GM06990 (cell line): ENCODE results near the gene EXOG.

Experiments used
- DNase-seq: peaks from one replicate; pipeline ENCODE4 v3.0.0-alpha.2; 2011; ENCODE audit not compliant: insufficient read length; ENCODE audit errors: extremely low read depth
- H3K27me3 ChIP-seq: replicated peaks from 2 replicates; pipeline ENCODE4 v1.6.0; 2011; ENCODE audit warnings: low read length; ENCODE audit not compliant: control insufficient read depth, insufficient read depth
- H3K36me3 ChIP-seq: 2 replicates; pipeline ENCODE4 v1.5.1; 2011; ENCODE audit warnings: low read length; ENCODE audit not compliant: control insufficient read depth, insufficient read depth
- H3K4me3 ChIP-seq: replicated peaks from 2 replicates; pipeline ENCODE4 v1.5.1; 2011; ENCODE audit warnings: low read depth, mild to moderate bottlenecking, control low read depth, low read length
- TF ChIP-seq, protein P1 (sequence below): IDR thresholded peaks from 2 replicates; pipeline ENCODE4 v1.5.1; 2011; ENCODE audit warnings: low read length, control low read depth, mild to moderate bottlenecking, inconsistent platforms; ENCODE audit not compliant: insufficient read depth, poor library complexity, severe bottlenecking

The EXOG gene

DNA sequence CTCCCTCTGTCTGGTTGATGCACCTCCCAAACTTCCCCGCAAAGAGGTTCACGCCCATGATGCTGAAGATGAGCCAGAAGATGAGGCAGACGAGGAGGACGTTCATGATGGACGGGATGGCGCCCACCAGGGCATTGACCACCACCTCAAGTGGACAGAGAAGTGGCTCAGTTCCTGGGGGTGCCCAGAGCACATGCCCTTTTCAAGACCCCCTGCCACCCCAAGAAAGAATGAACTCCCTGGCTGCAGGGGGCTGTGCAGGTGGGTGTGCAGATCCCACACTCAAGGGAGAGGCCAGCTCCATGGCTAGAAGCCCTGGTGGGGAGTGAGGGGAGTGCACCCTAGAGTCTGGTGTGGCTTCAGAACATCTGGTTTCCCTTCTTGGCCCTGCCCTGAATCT is 64.1 kb downstream of the EXOG start:
- Histone ChIP-seq H3K36me3 (no peaks in the 10 kb centered on the region), H3K4me3 (no peak overlapping the region), H3K27me3 (0 out of 2 replicates have a peak, but pooled peaks cover 1% of the 10 kb centered on the region)
- TF ChIP-seq, protein P1, sequence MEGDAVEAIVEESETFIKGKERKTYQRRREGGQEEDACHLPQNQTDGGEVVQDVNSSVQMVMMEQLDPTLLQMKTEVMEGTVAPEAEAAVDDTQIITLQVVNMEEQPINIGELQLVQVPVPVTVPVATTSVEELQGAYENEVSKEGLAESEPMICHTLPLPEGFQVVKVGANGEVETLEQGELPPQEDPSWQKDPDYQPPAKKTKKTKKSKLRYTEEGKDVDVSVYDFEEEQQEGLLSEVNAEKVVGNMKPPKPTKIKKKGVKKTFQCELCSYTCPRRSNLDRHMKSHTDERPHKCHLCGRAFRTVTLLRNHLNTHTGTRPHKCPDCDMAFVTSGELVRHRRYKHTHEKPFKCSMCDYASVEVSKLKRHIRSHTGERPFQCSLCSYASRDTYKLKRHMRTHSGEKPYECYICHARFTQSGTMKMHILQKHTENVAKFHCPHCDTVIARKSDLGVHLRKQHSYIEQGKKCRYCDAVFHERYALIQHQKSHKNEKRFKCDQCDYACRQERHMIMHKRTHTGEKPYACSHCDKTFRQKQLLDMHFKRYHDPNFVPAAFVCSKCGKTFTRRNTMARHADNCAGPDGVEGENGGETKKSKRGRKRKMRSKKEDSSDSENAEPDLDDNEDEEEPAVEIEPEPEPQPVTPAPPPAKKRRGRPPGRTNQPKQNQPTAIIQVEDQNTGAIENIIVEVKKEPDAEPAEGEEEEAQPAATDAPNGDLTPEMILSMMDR = peak; percentile 8
- DNase-seq = no peak

DNA sequence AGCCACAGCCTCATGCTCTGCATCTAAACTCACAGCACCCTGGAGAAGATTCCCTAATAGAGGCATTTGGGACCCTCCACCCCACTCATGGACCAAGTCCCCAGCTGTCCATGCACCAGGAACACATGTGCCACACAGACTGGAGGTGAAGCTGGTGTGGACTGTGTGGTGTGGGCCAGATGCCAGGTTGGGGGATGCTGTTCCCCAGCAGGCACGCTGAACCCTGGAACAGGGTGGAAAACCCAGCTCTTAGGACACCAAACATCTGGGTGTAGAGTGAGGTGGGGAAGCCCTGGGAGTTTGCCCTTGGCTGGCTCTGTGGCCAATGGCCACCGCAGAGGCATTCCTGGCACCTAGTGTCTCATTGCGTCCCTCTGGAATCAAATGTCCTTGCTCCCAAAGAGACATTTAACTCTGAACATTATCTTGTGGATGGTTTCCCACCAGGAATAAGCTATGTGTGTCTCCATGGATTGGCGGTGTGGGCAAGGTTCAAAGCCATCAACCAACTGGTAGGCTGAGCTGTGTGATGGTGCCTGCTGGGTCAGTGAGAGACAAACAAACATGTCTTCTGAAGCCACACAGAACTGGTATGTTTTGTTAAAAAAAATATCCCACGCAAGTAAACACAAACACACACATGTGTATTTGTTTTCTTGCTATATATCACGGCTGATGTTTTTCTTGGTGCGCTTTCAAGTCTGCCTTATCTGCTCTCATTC is 65.0 kb downstream of the EXOG start:
- no peak for DNase-seq
- TF ChIP-seq, protein P1 = no peak
- Histone ChIP-seq H3K27me3 (0 out of 2 replicates have a peak, but pooled peaks cover 1% of the 10 kb centered on the region), H3K36me3 (no peaks in the 10 kb centered on the region), H3K4me3 (no peak overlapping the region)

DNA sequence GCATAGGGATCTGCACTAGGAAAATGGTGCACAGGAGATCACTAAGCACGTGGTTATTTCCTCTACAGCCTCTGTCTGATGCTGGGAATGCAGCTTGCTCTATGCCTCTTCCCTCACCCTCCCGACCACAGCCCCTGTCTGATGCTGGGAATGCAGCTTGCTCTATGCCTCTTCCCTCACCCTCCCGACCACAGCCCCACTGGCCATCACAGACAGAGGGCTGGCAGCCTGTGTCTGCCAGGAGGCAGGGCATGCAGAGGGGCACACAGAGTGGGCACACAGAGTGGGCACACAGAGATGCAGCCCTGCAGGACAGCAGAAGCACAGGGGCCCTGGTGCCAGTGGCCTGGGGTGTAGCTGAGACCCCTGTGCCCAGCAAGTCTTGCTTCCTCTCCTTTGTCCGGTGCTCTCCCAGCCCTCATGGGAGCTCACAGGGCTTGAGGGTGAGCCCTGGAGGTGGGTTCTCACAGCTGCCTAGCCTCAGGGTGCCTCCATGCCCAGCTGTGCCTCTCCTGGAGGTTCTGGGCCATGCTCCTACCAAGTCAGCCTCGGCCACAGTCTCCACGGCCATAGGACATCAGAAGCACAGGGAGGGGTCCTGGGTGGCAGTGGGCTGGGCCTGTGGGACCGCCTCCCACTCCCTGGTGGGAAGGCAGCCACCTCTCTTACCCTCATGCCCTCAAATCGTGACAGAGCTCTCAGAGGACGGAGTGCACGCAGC is 65.8 kb downstream of the EXOG start:
- TF ChIP-seq, protein P1 = no peak
- no peak overlapping the region for H3K4me3 ChIP-seq
- no peak for DNase-seq
- H3K36me3 ChIP-seq = no peaks in the 10 kb centered on the region
- H3K27me3 ChIP-seq = no peaks in the 10 kb centered on the region

DNA sequence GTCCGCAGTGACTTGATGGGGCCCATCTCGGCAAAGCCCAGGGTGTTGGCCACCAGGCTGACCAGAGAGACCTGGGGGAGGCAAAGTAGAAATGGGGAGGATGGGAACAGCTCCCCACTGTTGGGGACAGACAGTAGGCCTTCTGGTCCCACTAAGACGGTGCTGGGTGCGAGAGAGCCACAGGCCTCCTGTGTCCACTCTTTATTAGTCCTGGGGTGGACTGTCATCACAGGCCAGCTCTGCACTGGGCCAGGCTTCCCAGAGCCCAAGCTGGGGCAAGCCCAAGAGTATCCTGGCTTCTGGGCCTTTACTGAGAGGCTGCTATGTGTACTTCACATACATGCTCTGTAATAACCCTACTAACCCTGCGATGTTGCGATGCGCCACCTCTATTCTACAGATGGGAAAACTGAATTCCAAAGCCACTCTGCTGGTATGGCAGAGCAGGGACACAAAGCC is 66.4 kb downstream of the EXOG start:
- DNase-seq = no peak
- TF ChIP-seq, protein P1 = no peak
- H3K27me3 ChIP-seq = no peaks in the 10 kb centered on the region
- no peak overlapping the region for H3K4me3 ChIP-seq
- H3K36me3 ChIP-seq = no peaks in the 10 kb centered on the region

DNA sequence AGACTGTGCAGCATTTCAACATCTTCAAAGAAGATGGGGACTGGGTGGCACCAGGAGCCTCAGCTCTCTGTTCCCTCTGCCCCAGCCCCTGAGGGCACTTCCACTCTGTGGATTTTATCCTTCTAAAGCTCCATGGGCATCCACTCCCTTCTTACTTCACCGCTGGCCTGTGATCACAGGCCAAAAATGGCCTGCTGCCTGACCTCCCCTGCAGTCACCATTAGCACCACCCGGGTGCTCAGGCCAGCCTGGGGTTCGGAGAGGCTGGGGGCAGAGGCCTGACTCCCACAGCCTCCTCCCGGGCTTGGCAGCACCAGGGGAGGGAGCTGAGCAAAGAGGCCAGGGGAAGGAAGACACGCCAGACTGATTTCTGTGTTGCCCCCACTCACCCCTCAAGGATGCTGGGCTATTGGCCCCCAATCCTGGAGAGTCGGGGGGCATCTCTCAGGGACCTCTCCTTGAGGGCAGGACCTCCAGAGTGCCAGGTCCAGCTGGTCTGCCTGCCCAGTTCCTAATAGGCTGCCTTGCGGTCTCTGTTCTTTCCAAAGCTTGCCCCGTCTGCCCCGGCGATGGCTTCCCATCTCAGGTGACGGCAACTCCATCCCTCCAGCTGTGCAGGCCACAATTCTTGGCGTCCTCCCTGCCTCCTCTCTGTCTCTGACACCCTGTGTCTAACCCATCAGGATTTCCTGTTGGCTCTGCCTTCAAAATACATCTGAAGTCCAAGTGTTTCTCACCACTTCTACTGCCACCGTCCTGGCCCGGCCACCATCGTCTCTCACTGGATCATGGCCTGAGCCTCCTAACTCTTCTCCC is 67.1 kb downstream of the EXOG start:
- H3K36me3 ChIP-seq = no peaks in the 10 kb centered on the region
- no peak overlapping the region for H3K4me3 ChIP-seq
- no peak for DNase-seq
- no peaks in the 10 kb centered on the region for H3K27me3 ChIP-seq
- TF ChIP-seq, protein P1 = no peak
